Activated effector memory CD4-positive, alpha-beta T cell treated with anti-CD3 and anti-CD28 coated beads, Interleukin-2, amount 50 U/mL, for 16 hours (primary cell): ENCODE results near the gene C19orf85.
"Not testable (repeated sequence)": the region's sequence is repeated elsewhere in the genome, so short reads cannot be mapped to it uniquely, and the experiment has no call there.

ENCODE experiments used
- DNase-seq: peaks from one replicate; pipeline ENCODE4 v3.0.0-alpha.2; 2020

C19orf85 gene

DNA sequence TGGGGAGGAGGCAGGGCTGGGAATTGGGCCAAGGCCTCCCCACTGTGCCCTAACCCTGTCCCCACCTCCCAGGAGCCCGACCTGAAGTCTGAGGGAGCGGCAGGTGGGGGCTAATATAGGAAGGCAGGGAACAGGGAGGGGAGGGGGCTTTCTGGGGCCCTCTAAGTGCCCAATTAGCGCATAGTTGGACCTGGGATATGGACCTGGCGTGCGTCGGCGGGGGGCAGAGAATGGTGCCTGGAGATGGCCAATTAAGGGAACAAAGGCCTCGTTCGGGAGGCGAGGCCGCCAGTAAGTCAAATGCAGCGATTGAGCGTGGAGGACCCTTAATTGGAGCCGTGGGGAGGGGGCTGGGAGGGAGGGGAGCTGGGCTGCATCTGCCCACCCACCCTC, at the start of gene C19orf85:
Gene C19orf85, minus strand, starts transcription at position 90 of the 393 bp plus-strand sequence. CDS start 197 bp downstream, outside the sequence.
- DNase-seq, result no peak

DNA sequence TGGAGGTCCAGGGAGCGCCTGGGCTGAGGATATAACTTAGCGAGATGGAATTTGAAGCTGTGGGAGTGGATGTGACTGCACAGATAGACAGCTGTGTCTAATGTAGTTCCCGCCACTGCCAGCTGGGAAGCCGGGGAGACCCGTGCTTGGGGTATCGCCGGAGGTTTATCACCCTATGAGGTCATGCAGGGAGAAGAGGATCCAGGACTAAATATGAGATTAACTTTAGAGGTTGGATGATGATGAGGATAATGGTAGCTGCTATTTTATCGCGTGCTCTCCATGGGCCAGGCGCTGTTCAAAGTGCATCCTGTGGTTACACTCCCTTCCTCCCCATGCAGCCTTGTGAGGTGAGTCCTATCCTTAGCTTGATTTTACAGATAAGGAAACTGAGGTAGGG, 43.6 kb upstream of the C19orf85 start:
- DNase-seq, result no peak

DNA sequence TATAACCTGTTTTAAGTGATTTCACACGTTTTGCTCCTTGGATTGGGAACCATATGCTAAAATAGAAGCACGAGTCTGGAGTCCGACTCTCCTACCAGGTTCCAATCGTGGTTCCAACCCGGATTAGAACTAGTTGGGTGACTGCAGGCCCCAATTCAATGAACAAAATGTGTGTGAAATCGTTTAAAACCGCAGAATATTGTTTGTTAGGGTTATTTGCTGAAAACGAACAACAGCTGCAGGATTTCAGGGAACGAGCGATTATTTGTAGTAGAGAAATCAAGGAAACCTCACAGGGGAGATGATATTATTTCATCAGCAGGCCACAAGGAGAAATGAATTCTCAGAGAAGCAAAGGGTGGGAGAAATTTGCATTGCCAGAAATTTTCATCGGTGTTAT, 40.4 kb upstream of the C19orf85 start:
- no peak for DNase-seq

GRCh38 chr19:55504252-55504603, 39.7 kb upstream of the C19orf85 start:
- no peak for DNase-seq

GRCh38 chr19:55503502-55504251, 39.1 kb upstream of the C19orf85 start:
- peak; percentile 97 for DNase-seq

- no peak for DNase-seq
Observed at GRCh38 chr19:55503157-55503501, 38.6 kb upstream of the C19orf85 start.

DNA sequence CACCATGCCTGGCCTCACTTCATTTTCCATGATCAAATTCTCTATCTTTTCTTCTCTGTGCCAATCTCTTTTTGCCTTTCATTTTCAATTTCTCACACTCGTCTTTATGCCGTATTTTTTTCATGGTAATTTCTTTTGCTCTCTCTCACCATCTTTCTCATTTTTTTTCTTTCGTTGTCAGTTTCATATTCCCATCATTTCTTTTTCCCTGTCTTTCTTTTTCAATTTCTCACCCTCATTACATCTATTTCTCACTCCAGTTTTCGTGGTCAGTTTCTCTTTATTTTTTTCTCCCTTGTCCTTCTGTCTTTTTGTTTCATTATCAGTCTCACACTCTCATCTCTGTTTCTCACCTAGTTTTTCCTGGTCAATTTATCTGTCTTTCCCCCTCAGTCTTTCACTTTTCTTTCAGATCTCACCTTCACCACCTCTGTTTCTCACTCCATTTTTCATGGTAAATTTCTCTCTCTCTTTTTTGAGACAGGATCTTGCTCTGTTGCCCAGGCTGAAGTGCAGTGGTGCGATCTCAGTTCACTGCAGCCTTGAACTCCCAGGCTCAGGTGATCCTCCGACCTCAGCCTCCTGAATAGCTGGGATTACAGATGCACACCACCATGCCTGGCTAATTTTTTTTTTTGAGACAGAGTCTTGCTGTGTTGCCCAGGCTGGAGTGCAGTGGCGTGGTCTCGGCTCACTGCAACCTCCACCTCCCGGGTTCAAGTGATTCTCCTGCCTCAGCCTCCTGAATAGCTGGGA, 37.8 kb upstream of the C19orf85 start:
- no peak for DNase-seq

GRCh38 chr19:55500368-55500952, 35.9 kb upstream of the C19orf85 start:
- DNase-seq, result no peak

DNA sequence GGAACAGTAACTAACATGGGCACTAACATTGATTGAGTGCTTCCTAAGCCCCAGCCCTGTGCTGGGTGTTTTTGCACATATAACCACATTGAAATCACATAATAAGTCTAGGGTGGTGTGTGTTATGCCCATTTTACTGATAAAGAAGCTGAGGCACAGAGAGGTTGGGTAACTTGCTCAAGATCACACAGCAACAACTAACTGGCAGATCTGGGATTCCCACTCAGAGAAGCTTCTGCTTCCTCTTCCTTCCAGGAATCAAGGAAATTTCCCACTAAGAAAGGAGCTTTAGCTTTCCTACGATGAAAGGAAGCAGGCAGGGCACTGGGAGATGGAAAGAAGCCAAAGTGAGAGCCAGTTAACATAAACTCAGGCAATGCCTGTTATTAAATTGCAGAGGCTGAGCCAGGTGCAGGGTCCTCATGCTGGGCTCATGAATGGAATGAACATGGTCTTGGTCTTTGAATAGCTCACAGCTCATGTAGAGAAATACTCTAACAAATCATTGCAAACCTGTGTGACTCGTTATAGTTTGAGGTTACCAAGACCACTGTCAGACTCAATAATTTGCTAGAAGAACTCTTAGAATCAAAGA, 33.8 kb upstream of the C19orf85 start:
- no peak for DNase-seq

- DNase-seq, result no peak
Observed at GRCh38 chr19:55497763-55498162, 33.2 kb upstream of the C19orf85 start.

DNA sequence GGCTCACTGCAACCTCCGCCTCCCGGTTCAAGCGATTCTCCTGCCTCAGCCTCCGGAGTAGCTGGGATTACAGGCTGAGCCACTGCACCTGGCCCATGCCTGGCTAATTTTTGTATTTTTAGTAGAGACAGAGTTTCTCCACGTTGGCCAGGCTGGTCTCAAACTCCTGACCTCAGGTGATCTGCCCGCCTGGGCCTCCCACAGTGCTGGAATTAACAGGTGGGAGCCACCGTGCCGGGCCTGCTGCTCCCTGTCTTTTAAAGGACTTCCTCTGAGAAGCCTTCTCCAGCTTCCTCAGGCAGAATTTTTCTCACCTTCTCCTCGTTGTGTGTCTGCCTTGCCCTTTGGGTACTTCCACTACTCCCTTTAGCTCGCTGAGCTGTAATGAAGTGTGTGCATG, 32.3 kb upstream of the C19orf85 start:
- DNase-seq, result not testable (repeated sequence)

DNA sequence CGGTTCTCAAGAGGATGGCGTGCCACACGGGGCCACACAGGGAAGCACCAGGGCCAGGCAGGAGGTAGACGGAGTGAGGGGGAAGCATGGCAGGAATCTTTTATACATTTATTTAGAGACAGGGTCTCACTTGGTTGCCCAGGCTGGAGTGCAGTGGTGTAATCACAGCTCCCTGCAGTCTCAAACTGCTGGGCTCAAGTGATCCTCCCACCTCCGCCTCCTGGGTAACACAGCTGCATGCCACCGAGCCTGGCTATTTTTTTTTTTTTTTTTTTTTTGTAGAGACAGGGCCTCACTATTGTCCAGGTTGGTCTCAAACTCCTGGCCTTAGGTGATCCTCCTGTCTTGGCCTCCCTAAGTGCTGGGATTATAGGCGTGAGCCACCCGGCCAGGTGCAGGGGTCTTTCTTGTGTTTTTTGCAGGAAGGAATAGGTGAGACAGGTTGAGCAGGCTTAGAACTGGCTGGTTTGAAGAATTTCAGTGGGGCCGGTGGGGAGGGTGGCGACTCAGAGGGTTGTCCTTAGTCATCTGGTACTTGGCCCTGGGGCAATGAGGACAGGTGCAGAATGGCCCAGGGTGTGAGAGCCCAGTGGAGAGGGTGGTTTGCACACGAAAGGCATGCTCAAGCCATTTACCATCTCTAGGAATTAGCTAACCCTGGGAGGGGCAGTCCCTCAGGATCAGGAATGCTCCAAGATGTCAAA, 31.2 kb upstream of the C19orf85 start:
- no peak for DNase-seq

DNA sequence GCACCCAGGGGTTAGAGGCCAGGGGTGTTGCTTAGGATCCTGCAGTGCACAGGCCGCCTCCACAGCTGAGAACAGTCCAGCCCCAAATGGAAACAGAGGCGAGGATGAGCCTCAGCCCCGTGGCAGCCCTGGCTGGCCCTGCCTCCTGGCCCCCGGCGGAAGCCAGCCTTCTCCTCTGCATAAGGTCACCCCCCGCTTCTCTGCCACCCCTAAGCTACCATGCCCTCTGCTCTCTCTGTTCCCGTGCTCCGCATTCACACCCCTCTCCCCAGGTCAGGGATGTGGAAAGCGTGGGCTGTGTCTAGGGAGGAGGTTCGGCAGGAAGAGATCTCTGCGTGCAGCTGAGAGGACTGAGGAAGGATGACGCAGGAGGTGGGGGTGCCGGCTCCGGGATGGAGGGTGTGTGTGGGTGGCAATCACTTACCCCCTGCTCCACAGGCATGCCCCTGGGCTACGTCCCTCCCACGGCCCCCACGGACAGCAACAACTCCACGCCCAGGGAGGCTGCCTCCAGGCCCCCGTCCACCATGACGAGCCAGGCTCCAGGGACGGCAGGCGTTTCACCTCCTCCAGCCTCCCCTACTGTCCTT, 29.7 kb upstream of the C19orf85 start:
- no peak for DNase-seq

- DNase-seq, result no peak
Observed at GRCh38 chr19:55493645-55494171, 29.2 kb upstream of the C19orf85 start.

DNA sequence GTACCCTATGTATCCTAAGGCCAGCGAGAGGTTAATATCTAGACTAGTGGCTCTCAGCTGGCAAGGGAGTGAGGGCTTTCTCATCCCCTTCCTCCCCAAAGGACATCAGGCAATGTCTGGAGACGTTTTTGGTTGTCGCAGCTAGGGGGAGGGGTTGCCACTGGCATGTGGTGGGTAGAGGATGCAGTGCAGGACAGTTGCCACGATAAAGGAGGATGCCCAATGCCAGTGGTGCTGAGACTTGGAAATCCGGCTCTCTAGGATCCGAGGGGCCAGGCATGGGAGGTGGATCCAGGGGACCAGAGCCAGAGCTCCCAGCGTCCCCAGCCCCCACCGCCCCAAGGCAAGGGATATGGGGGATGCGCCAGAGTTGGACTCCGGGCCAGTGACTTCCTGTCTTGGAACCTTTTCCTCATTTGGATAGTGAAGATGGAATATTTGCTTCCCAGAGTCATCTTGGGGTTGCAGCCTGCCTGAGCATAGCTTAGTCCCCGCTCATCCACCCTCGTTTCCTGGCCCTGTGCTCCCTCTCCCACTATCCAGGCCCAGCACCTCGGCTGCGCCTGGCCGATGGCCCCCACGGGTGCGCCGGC, 28.6 kb upstream of the C19orf85 start:
- DNase-seq, result no peak

DNA sequence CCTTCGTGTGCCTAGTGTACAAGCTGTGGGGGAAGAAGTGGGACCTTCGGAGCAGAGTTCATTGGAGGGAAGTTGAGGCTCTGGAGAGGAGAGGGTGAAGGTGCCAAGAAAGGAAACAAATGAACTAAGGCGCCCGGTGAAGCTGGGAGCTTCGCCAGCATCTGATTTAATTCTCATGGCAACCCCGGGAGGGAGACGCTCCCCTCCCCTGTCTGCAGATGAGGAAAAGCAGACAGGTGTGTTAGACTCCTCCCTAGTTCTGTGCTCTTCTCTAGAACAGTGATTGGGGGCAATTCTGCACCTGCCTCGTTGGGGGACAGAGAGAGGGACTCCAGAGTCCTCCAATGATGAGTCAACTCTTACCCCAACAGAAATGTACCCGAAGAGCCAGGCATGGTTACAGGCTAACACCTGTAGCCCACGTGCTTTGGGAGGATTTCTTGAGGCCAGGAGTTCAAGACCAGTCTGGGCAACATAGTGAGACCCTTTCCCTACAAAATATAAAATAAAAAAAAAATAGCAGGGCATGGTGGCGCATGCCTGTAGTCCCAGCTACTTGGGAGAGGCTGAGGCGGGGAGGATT, 27.9 kb upstream of the C19orf85 start:
- no peak for DNase-seq

- DNase-seq, result no peak
Observed at GRCh38 chr19:55491546-55492360, 27.2 kb upstream of the C19orf85 start.

GRCh38 chr19:55490478-55491432, 26.2 kb upstream of the C19orf85 start:
- no peak for DNase-seq

DNA sequence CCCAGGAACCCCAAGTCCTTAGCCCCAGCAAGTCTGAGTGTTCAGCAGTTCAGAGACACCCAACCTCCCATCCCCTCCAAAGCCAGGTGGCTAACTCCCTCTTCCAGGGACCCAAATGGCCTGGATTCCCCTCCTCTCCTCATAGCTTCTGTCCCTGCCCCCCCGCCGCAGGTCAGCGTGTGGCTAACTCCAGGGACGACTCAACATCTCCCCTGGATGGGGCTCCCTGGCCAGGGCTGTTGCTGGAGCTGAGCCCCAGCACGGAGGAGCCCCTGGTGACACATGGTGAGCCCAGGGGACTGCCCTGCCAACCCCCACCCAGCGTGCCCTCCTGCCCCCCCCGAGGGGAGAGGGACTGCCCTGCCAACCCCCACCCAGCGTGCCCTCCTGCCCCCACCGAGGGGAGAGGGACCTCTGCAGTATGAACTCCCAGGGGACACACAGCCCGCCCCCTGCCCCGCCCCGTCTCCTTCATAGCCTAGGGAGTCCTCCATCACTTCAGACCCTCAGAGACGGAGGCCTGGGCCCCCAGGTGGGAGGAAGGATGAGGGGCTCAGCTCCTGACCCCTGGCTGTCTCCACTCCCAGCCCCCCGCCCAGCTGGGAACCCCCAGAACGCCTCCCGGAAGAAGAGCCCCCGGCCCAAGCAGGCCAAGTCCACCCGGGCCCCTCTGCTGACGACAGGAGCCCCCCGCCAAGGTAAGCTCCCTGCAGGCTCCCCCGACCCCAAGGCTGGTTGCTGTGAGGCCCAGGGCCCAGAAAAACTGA, 25.3 kb upstream of the C19orf85 start:
- DNase-seq, result no peak
